ENCODE measurements around the gene HSPB1.

DNA sequence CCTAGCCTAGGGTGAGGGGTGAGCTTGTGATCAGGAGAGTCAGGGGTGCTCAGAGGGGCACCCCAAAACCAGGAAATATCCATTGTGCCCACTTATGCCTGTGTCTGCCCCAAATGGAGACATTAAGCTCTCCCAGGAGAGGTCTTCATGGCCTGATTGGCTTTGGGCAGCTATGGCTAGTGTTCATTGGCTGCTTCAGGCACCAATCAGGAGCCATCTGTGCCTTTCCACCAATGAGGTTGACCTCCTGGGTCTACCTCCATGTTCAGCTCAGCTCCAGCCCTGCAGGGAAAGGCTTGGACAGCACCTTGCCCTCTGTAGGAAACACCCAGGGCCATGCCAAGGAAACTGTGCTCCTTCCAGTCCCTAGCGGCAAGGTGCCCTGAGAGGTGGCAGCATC, 23.9 kb upstream of the HSPB1 start:
- TF ChIP-seq, protein P1, sequence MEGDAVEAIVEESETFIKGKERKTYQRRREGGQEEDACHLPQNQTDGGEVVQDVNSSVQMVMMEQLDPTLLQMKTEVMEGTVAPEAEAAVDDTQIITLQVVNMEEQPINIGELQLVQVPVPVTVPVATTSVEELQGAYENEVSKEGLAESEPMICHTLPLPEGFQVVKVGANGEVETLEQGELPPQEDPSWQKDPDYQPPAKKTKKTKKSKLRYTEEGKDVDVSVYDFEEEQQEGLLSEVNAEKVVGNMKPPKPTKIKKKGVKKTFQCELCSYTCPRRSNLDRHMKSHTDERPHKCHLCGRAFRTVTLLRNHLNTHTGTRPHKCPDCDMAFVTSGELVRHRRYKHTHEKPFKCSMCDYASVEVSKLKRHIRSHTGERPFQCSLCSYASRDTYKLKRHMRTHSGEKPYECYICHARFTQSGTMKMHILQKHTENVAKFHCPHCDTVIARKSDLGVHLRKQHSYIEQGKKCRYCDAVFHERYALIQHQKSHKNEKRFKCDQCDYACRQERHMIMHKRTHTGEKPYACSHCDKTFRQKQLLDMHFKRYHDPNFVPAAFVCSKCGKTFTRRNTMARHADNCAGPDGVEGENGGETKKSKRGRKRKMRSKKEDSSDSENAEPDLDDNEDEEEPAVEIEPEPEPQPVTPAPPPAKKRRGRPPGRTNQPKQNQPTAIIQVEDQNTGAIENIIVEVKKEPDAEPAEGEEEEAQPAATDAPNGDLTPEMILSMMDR (conservative IDR thresholded peaks at IDR 0.05 in 1 of 2, IDR thresholded peaks at IDR 0.05 in 1 of 2; ENCODE audit: low read depth in 1 of 2, low read length in 2 of 2): no peak
- TF ChIP-seq EZH2 (IDR thresholded peaks at IDR 0.05; ENCODE audit: low read length, missing control alignments): no peak

Measured in fibroblast of lung (primary cell).